DND-41 (cell line): ENCODE results near the gene CABLES2.

ENCODE experiments used
- ATAC-seq: fragments of 200-7000 bp; cut with Tn5 transposase; 3 replicates; pipeline ENCODE4 v1.9.1; 2021; ENCODE audit warnings: low read depth; ENCODE audit not compliant: insufficient read depth
- DNase-seq: peaks from one replicate; pipeline ENCODE4 v3.0.0-alpha.2; 2020
- H2AFZ ChIP-seq: 2 replicates; pipeline ENCODE4 v1.6.0; 2012; ENCODE audit warnings: low read depth, low read length
- H3K27ac ChIP-seq: 2 replicates; pipeline ENCODE4 v1.5.1; 2012; ENCODE audit warnings: low read length, inconsistent platforms
- H3K27me3 ChIP-seq: fragments of 200-600 bp; sonication (generic); 2 replicates; pipeline ENCODE4 v1.6.0; 2012; ENCODE audit warnings: low read length, mild to moderate bottlenecking, inconsistent platforms; ENCODE audit not compliant: insufficient read depth, poor library complexity
- H3K36me3 ChIP-seq: 2 replicates; pipeline ENCODE4 v1.5.1; 2012; ENCODE audit warnings: low read length, inconsistent platforms; ENCODE audit not compliant: insufficient read depth
- H3K4me1 ChIP-seq: 2 replicates; pipeline ENCODE4 v1.5.1; 2012; ENCODE audit warnings: mild to moderate bottlenecking, low read length; ENCODE audit not compliant: insufficient read depth
- H3K4me2 ChIP-seq: 2 replicates; pipeline ENCODE4 v1.6.0; 2012; ENCODE audit warnings: mild to moderate bottlenecking, moderate library complexity, low read length, inconsistent platforms; ENCODE audit not compliant: insufficient read depth
- H3K4me3 ChIP-seq, 2 experiments: fragments of 200-600 bp in 1 of 2; shearing (Covaris generic) in 1 of 2; 2 replicates each; pipeline ENCODE4 v1.5.1; 2012 to 2016; ENCODE audit warnings: inconsistent platforms in 2 of 2, low read length in 2 of 2, mild to moderate bottlenecking in 2 of 2, low read depth in 1 of 2, moderate library complexity in 1 of 2
- H3K79me2 ChIP-seq: 2 replicates; pipeline ENCODE4 v1.6.0; 2012; ENCODE audit warnings: low read length, inconsistent platforms; ENCODE audit not compliant: insufficient read depth
- H3K9ac ChIP-seq: 2 replicates; pipeline ENCODE4 v1.6.0; 2012; ENCODE audit warnings: low read depth, mild to moderate bottlenecking, inconsistent platforms, low read length, moderate library complexity
- H3K9me3 ChIP-seq: 2 replicates; pipeline ENCODE4 v1.5.1; 2012; ENCODE audit warnings: low read length, moderate library complexity, mild to moderate bottlenecking, inconsistent platforms; ENCODE audit not compliant: insufficient read depth, severe bottlenecking
- H4K20me1 ChIP-seq: 2 replicates; pipeline ENCODE4 v1.6.0; 2012; ENCODE audit warnings: low read length; ENCODE audit not compliant: insufficient read depth
- EZH2 ChIP-seq: IDR thresholded peaks from 3 replicates; pipeline ENCODE4 v1.6.1; 2012; ENCODE audit warnings: borderline replicate concordance, low read depth, mild to moderate bottlenecking, moderate library complexity, low read length, inconsistent platforms; ENCODE audit not compliant: severe bottlenecking
- TF ChIP-seq, protein P1 (sequence below): IDR thresholded peaks from 2 replicates; pipeline ENCODE4 v1.5.1; 2012; ENCODE audit warnings: borderline replicate concordance, low read length, moderate library complexity, mild to moderate bottlenecking; ENCODE audit not compliant: poor library complexity, severe bottlenecking; ENCODE audit errors: extremely low read depth

CABLES2 gene

DNA sequence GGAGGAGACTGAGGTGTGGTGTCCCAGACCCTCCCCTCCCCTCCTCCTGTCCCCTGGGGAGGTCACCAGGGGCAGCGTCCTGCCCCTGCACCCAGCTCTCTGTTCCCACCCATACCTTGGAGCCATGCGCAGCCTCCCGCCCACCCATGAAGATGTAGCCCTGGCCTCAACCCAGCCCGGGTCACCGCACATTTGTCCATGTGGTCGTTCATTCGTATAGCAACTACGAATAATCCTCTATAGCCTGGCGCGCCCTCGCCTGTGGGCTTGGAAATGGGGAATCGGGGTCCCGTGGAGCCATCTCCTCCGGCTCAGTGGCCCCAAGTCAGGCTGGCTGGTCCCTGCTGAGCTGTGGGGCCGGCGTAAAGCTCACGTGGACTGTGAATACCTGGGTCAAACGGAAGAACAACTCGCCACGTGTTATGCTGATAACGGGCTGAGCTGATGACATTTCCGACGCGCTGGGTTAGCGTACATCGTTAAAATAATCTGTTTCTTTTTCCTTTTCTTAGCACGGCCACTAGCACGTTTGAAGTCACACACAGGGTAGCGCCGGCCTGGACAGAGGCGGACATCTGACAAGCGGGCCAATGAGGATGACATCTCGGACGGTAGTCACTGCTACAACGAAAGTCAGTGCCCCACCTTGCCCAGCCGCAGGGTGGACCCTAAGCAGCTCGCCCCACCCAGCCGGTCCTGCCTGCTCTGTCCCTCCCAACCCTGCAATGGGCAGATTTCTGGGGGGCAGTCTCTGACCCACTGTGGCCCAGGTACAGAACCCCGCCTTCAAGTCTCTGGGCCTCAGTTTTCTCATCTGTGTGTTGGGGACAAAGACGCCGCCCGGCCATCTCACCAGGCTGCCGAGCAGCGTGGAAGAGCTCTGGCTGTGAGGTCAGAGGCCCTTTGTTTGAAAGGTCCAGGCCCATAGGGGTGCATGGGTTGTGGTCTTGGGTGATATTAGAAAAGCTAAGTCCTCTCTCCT is 40.1 kb upstream of the CABLES2 start:
- Histone ChIP-seq H3K4me2 (no peak overlapping the region), H3K4me1 (no peaks in the 10 kb centered on the region), H3K4me3 (no peak overlapping the region), H3K9ac (no peak overlapping the region), H3K9me3 (no peaks in the 10 kb centered on the region), H4K20me1 (peaks cover 22% of the 10 kb centered on the region; the same call in 1 of the 2 replicates), H3K36me3 (no peaks in the 10 kb centered on the region), H2AFZ (no peak overlapping the region), H3K27me3 (no peaks in the 10 kb centered on the region), H3K79me2 (no peaks in the 10 kb centered on the region), H3K27ac (no peak overlapping the region)
- TF ChIP-seq EZH2, result no peak
- TF ChIP-seq, protein P1, sequence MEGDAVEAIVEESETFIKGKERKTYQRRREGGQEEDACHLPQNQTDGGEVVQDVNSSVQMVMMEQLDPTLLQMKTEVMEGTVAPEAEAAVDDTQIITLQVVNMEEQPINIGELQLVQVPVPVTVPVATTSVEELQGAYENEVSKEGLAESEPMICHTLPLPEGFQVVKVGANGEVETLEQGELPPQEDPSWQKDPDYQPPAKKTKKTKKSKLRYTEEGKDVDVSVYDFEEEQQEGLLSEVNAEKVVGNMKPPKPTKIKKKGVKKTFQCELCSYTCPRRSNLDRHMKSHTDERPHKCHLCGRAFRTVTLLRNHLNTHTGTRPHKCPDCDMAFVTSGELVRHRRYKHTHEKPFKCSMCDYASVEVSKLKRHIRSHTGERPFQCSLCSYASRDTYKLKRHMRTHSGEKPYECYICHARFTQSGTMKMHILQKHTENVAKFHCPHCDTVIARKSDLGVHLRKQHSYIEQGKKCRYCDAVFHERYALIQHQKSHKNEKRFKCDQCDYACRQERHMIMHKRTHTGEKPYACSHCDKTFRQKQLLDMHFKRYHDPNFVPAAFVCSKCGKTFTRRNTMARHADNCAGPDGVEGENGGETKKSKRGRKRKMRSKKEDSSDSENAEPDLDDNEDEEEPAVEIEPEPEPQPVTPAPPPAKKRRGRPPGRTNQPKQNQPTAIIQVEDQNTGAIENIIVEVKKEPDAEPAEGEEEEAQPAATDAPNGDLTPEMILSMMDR, result no peak
- no peak for ATAC-seq
- DNase-seq, result no peak

DNA sequence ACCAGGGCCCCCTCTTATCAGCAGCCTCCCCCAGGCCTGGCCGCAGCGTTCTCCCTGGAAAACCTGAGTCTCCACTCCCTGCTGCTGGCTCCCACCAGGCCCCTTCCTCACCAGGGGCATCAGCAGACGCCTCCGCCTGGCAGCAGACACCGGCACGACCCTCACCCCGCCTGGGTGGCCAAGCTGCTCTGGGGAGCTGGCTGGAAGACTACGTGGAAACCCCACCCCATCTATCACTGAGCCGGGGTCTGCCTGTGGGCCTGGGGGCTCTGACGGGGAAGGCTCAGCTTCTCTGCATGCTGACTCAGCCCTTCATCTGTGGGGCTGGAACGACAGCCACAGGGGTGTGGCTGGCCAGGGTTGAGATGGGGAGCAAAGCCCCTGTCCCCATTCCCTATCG is 39.4 kb upstream of the CABLES2 start:
- Histone ChIP-seq H4K20me1 (peaks cover 22% of the 10 kb centered on the region; the same call in 1 of the 2 replicates), H2AFZ (no peak overlapping the region), H3K27ac (no peak overlapping the region), H3K79me2 (no peaks in the 10 kb centered on the region), H3K4me1 (no peaks in the 10 kb centered on the region), H3K9ac (no peak overlapping the region), H3K36me3 (no peaks in the 10 kb centered on the region), H3K27me3 (no peaks in the 10 kb centered on the region), H3K4me3 (no peak overlapping the region), H3K9me3 (no peaks in the 10 kb centered on the region), H3K4me2 (no peak overlapping the region)
- ATAC-seq, result no peak
- no peak for DNase-seq
- TF ChIP-seq, protein P1, result no peak
- TF ChIP-seq EZH2, result no peak

DNA sequence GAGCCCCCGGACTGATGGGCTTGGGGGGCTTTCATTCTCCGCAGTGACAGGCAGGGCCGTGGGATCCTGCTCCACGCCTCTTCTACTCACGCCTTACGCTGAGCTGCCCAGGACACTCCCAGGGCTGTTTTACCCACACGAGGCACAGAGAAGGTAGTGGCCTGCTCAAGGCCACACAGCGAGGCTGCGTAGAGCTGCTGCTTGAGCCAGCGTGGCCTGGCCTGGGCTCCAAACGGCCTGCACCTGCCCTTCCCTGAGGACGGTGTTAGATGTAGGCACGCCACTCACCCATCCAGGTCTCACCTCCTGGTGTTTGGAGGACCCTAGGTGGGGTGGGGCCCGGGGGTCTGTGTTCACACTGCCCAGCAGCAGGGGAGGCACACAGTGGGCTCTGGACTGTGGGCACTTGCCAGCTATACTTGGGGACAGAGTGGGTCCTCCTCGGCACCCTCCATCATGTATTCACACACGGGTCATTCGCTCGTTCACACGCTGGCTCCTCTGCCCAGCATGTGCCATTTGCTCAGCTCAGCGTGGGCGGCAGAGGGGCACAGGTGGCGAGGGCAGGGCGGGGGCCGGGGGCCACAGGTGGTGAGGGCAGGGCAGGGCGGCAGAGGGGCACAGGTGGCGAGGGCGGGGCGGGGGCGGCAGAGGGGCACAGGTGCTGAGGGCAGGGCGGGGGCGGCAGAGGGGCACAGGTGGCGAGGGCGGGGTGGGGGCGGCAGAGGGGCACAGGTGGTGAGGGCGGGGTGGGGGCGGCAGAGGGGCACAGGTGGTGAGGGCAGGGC is 38.7 kb upstream of the CABLES2 start:
- Histone ChIP-seq H3K27ac (no peak overlapping the region), H2AFZ (no peak overlapping the region), H3K36me3 (no peaks in the 10 kb centered on the region), H3K9me3 (no peaks in the 10 kb centered on the region), H3K4me2 (no peak overlapping the region), H3K27me3 (peaks cover under 1% of the 10 kb centered on the region), H3K79me2 (no peaks in the 10 kb centered on the region), H3K9ac (no peak overlapping the region), H3K4me1 (no peaks in the 10 kb centered on the region), H3K4me3 (no peak overlapping the region), H4K20me1 (peaks cover 23% of the 10 kb centered on the region; the same call in 1 of the 2 replicates)
- no peak for ATAC-seq
- TF ChIP-seq, protein P1, result no peak
- TF ChIP-seq EZH2, result no peak
- no peak for DNase-seq
